ENCODE data around the gene CARMIL1.

Gene CARMIL1

DNA sequence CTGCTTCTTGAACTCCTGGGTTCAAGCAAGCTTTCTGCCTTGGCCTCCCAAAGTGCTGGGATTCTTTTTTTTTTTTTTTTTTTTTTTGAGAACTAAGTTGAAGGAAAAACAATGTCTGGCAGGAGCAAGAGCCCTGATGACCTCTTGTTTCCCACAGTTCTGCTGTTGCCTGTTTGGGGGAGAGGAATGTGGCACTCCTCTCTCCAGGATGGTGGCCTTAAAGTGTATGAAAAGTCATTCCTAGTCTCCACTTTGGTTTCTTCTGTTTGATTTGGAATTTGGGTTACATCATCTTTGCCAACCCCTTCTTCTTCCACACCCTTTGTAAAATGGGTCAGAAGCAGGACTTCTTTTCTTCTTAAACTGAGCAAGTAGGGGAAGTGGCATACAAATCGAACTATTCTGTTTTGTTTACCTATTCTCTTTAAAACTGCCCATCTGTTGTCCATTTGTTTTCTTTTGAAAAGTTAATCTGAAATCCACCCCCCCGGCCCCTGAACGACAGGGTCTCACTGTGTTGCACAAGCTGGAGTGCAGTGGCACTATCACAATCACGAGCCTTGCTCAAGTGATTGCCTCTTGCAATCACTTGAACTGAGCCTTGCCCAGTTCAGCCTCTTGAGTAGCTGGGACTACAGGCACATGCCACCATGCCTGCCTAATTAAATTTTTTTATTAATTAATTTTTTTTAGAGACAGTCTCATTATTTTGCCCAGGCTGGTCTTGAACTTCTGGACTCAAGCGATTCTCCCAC is 11.3 kb downstream of the CARMIL1 start:
- Histone ChIP-seq H4K20me1 (ENCODE audit: insufficient read depth, low read length, poor library complexity, severe bottlenecking) (no peaks in the 10 kb centered on the region), H3K4me3 (ENCODE audit: low read length, poor library complexity, severe bottlenecking) (no peak overlapping the region), H3K9ac (ENCODE audit: low read depth, low read length, poor library complexity, severe bottlenecking) (no peak overlapping the region), H2AFZ (ENCODE audit: low read length) (no peak overlapping the region), H3K27me3 (ENCODE audit: insufficient read depth, low read length, poor library complexity, severe bottlenecking) (no peaks in the 10 kb centered on the region), H3F3A (ENCODE audit: low read depth) (no peaks in the 10 kb centered on the region), H3K79me2 (ENCODE audit: insufficient read depth, low read length) (peaks cover 11% of the 10 kb centered on the region; the same call in 1 of the 2 replicates), H3K4me1 (ENCODE audit: insufficient read depth, low read length, poor library complexity, severe bottlenecking) (peaks cover 3% of the 10 kb centered on the region), H3K9me3 (ENCODE audit: insufficient read depth, low read depth, low read length) (no peaks in the 10 kb centered on the region), H3K36me3 (ENCODE audit: insufficient read depth, low read length) (no peaks in the 10 kb centered on the region), H3K9me2 (replicated peaks; ENCODE audit: low read depth, low read length) (no peaks in the 10 kb centered on the region), H3K4me2 (ENCODE audit: low read depth, low read length, poor library complexity, severe bottlenecking) (no peak overlapping the region)
- TF ChIP-seq, protein P1, sequence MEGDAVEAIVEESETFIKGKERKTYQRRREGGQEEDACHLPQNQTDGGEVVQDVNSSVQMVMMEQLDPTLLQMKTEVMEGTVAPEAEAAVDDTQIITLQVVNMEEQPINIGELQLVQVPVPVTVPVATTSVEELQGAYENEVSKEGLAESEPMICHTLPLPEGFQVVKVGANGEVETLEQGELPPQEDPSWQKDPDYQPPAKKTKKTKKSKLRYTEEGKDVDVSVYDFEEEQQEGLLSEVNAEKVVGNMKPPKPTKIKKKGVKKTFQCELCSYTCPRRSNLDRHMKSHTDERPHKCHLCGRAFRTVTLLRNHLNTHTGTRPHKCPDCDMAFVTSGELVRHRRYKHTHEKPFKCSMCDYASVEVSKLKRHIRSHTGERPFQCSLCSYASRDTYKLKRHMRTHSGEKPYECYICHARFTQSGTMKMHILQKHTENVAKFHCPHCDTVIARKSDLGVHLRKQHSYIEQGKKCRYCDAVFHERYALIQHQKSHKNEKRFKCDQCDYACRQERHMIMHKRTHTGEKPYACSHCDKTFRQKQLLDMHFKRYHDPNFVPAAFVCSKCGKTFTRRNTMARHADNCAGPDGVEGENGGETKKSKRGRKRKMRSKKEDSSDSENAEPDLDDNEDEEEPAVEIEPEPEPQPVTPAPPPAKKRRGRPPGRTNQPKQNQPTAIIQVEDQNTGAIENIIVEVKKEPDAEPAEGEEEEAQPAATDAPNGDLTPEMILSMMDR (conservative IDR thresholded peaks at IDR 0.05; ENCODE audit: low read length) = no peak
- TF ChIP-seq EZH2phosphoT487 (IDR thresholded peaks at IDR 0.05; ENCODE audit: borderline replicate concordance) = no peak

DNA sequence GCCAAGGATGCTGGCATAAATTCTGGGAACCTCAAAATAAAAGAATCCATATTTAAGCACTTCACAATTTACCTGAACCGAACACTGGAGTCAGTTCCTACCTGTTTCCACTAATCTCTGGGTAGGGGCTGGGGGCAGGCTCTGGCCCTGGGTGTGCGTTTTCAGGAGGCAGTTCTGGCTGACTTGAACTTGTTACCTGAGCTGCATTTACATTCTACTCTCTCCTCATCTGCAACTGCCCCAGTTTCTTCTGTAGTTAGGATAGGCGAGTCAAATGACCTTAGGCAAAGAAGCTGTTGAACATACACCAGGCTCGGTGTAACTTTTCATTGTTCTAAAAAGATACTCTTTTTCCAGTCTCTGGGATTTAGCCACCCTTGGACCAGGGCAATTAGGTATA is 13.2 kb downstream of the CARMIL1 start:
- Histone ChIP-seq H3K27me3 (ENCODE audit: insufficient read depth, low read length, poor library complexity, severe bottlenecking) (no peaks in the 10 kb centered on the region), H3K9me3 (ENCODE audit: insufficient read depth, low read depth, low read length) (no peaks in the 10 kb centered on the region), H3K4me3 (ENCODE audit: low read length, poor library complexity, severe bottlenecking) (no peak overlapping the region), H3F3A (ENCODE audit: low read depth) (no peaks in the 10 kb centered on the region), H3K9ac (ENCODE audit: low read depth, low read length, poor library complexity, severe bottlenecking) (no peak overlapping the region), H3K79me2 (ENCODE audit: insufficient read depth, low read length) (peaks cover 7% of the 10 kb centered on the region; the same call in 1 of the 2 replicates), H3K4me1 (ENCODE audit: insufficient read depth, low read length, poor library complexity, severe bottlenecking) (peaks cover 21% of the 10 kb centered on the region), H3K4me2 (ENCODE audit: low read depth, low read length, poor library complexity, severe bottlenecking) (no peak overlapping the region), H3K9me2 (replicated peaks; ENCODE audit: low read depth, low read length) (no peaks in the 10 kb centered on the region), H2AFZ (ENCODE audit: low read length) (no peak overlapping the region), H4K20me1 (ENCODE audit: insufficient read depth, low read length, poor library complexity, severe bottlenecking) (no peaks in the 10 kb centered on the region), H3K36me3 (ENCODE audit: insufficient read depth, low read length) (no peaks in the 10 kb centered on the region)
- no peak for TF ChIP-seq EZH2phosphoT487 (IDR thresholded peaks at IDR 0.05; ENCODE audit: borderline replicate concordance)
- TF ChIP-seq, protein P1 (conservative IDR thresholded peaks at IDR 0.05; ENCODE audit: low read length) = no peak

DNA sequence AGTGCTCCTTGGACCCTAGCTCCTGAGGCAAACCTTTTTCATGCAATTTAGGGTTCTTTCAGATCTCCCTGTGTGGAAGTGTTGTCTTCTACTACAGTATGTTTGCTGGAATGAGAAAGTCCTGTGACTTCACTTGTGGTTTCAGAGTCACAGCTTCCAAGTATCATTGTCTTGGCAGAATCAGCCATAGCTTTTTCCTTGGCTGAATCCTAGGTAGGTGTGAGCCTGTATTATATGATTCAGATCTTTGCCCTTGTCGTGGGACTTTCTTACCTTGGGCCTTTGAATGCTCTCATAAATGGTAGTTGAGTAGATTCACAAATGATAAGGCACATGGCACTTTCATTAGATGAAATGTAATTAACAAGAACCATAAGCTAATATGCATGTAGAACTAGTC is 16.5 kb downstream of the CARMIL1 start:
- Histone ChIP-seq H3K9ac (ENCODE audit: low read depth, low read length, poor library complexity, severe bottlenecking) (no peak overlapping the region), H3K4me1 (ENCODE audit: insufficient read depth, low read length, poor library complexity, severe bottlenecking) (peaks cover 21% of the 10 kb centered on the region), H3K27me3 (ENCODE audit: insufficient read depth, low read length, poor library complexity, severe bottlenecking) (no peaks in the 10 kb centered on the region), H4K20me1 (ENCODE audit: insufficient read depth, low read length, poor library complexity, severe bottlenecking) (no peaks in the 10 kb centered on the region), H3K4me3 (ENCODE audit: low read length, poor library complexity, severe bottlenecking) (no peak overlapping the region), H3F3A (ENCODE audit: low read depth) (no peaks in the 10 kb centered on the region), H3K4me2 (ENCODE audit: low read depth, low read length, poor library complexity, severe bottlenecking) (no peak overlapping the region), H2AFZ (ENCODE audit: low read length) (no peak overlapping the region), H3K36me3 (ENCODE audit: insufficient read depth, low read length) (no peaks in the 10 kb centered on the region), H3K79me2 (ENCODE audit: insufficient read depth, low read length) (no peaks in the 10 kb centered on the region), H3K9me3 (ENCODE audit: insufficient read depth, low read depth, low read length) (no peaks in the 10 kb centered on the region), H3K9me2 (replicated peaks; ENCODE audit: low read depth, low read length) (no peaks in the 10 kb centered on the region)
- TF ChIP-seq, protein P1 (conservative IDR thresholded peaks at IDR 0.05; ENCODE audit: low read length) = no peak
- TF ChIP-seq EZH2phosphoT487 (IDR thresholded peaks at IDR 0.05; ENCODE audit: borderline replicate concordance) = no peak
